ENCODE measurements around the gene FBXW2. TPM values are rescaled to one million over a fixed set of nuclear protein-coding genes. Genes with fewer than 3 reads are reported as not detected.

Gene FBXW2
- total RNA-seq, 1 experiment from 2014 or later: 46.0 TPM

DNA sequence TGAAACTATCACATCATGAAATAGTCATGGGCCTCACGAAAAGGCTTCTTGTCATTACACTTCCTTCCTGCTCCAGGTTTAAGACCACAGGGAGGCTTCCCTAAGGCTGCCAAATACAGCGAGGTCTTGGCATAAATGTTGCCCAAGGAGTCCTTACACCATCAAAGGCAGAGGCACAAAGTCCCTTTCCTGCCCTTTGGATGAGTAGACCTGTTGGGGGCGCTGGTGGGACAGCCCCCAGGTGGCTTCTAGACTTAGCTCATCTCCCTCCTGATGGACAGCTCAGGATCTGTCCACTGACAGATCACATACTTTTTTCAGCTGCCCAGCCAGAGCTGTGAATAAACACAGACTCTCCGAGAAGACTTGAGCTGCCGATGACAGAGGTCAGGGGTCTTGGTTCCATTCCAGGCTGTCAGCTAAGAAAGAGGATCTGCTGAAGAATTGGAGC, 63.4 kb downstream of the FBXW2 start:
- POLR2A ChIA-PET: no interaction called here
- Histone ChIP-seq H3K27ac (ENCODE audit: low read length) (no peak overlapping the region), H3K9me3 (ENCODE audit: control insufficient read depth, insufficient read depth, low read depth, low read length) (no peaks in the 10 kb centered on the region), H3K4me1 (ENCODE audit: control insufficient read depth, insufficient read depth, low read length) (peaks cover 4% of the 10 kb centered on the region), H3K27me3 (ENCODE audit: control insufficient read depth, insufficient read depth, low read length) (no peaks in the 10 kb centered on the region), H3K36me3 (ENCODE audit: control insufficient read depth, insufficient read depth, low read length) (no peaks in the 10 kb centered on the region), H3K4me3 (ENCODE audit: low read depth in 2 of 2, low read length in 2 of 2) (no peak overlapping the region)
- CTCF ChIA-PET: no interaction called here
- no TSS peak for BruUV-seq (replicated peaks)
- TF ChIP-seq SIN3A (IDR thresholded peaks at IDR 0.05; ENCODE audit: borderline replicate concordance, insufficient read depth, low read depth, low read length): no peak
- DNase-seq (ENCODE audit: low read depth, low spot score) (no peak), ATAC-seq (no peak)
- intact Hi-C loops (cut with micrococcal nuclease; ENCODE audit: unreplicated experiment): no loop called here
- in situ Hi-C loops (cut with HindIII; ENCODE audit: low pct_unique_long_range_greater_than_20kb, low sequenced_read_pairs): no loop called here

DNA sequence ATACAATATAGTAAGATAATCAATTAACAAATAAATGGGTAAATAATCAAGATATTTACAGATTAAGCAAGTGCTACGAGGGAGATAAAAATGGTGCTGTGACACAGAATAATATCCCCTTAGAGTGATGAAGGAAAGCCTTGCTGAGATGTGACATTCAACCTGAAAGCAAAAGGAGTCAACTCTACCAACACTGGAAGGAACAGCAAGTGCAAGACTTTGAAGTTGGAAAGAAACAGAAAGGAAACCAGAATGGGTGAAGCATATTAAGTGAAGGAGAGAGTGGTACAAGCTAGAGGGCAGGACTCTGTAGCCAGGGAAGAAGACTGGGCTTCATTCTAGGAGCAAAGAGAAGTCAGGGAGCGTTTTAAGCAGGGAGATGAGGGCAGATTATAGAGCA, 66.7 kb downstream of the FBXW2 start:
- no peak for TF ChIP-seq POLR2AphosphoS5 (IDR thresholded peaks at IDR 0.05; ENCODE audit: low read depth, low read length)
- TF ChIP-seq TCF7L2 (IDR thresholded peaks at IDR 0.05; ENCODE audit: low read depth, low read length): no peak
- TF ChIP-seq, protein P1, sequence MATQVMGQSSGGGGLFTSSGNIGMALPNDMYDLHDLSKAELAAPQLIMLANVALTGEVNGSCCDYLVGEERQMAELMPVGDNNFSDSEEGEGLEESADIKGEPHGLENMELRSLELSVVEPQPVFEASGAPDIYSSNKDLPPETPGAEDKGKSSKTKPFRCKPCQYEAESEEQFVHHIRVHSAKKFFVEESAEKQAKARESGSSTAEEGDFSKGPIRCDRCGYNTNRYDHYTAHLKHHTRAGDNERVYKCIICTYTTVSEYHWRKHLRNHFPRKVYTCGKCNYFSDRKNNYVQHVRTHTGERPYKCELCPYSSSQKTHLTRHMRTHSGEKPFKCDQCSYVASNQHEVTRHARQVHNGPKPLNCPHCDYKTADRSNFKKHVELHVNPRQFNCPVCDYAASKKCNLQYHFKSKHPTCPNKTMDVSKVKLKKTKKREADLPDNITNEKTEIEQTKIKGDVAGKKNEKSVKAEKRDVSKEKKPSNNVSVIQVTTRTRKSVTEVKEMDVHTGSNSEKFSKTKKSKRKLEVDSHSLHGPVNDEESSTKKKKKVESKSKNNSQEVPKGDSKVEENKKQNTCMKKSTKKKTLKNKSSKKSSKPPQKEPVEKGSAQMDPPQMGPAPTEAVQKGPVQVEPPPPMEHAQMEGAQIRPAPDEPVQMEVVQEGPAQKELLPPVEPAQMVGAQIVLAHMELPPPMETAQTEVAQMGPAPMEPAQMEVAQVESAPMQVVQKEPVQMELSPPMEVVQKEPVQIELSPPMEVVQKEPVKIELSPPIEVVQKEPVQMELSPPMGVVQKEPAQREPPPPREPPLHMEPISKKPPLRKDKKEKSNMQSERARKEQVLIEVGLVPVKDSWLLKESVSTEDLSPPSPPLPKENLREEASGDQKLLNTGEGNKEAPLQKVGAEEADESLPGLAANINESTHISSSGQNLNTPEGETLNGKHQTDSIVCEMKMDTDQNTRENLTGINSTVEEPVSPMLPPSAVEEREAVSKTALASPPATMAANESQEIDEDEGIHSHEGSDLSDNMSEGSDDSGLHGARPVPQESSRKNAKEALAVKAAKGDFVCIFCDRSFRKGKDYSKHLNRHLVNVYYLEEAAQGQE (IDR thresholded peaks at IDR 0.05; ENCODE audit: insufficient read depth in 1 of 2, low read depth in 2 of 2, low read length in 1 of 2): no peak
- TF ChIP-seq SIN3A (IDR thresholded peaks at IDR 0.05; ENCODE audit: borderline replicate concordance, insufficient read depth, low read depth, low read length): no peak
- TF ChIP-seq, protein P2, sequence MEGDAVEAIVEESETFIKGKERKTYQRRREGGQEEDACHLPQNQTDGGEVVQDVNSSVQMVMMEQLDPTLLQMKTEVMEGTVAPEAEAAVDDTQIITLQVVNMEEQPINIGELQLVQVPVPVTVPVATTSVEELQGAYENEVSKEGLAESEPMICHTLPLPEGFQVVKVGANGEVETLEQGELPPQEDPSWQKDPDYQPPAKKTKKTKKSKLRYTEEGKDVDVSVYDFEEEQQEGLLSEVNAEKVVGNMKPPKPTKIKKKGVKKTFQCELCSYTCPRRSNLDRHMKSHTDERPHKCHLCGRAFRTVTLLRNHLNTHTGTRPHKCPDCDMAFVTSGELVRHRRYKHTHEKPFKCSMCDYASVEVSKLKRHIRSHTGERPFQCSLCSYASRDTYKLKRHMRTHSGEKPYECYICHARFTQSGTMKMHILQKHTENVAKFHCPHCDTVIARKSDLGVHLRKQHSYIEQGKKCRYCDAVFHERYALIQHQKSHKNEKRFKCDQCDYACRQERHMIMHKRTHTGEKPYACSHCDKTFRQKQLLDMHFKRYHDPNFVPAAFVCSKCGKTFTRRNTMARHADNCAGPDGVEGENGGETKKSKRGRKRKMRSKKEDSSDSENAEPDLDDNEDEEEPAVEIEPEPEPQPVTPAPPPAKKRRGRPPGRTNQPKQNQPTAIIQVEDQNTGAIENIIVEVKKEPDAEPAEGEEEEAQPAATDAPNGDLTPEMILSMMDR (IDR thresholded peaks at IDR 0.05): no peak
- no peak for ATAC-seq
- Histone ChIP-seq H3K9me3 (ENCODE audit: control insufficient read depth, insufficient read depth, low read depth, low read length) (no peaks in the 10 kb centered on the region), H3K4me3 (ENCODE audit: low read depth in 2 of 2, low read length in 2 of 2) (no peak overlapping the region), H3K4me1 (ENCODE audit: control insufficient read depth, insufficient read depth, low read length) (peaks cover 4% of the 10 kb centered on the region; the same call in 1 of the 2 replicates), H3K27me3 (ENCODE audit: control insufficient read depth, insufficient read depth, low read length) (no peaks in the 10 kb centered on the region), H3K27ac (ENCODE audit: low read length) (no peak overlapping the region), H3K36me3 (ENCODE audit: control insufficient read depth, insufficient read depth, low read length) (no peaks in the 10 kb centered on the region)
- intact Hi-C loops (cut with micrococcal nuclease; ENCODE audit: unreplicated experiment): no loop called here
- DNase-seq (ENCODE audit: low read depth, low spot score): no peak
- no TSS peak for BruUV-seq (replicated peaks)
- ChIA-PET CTCF (no interaction called here), POLR2A (no interaction called here)
- in situ Hi-C loops (cut with HindIII; ENCODE audit: low pct_unique_long_range_greater_than_20kb, low sequenced_read_pairs): no loop called here

DNA sequence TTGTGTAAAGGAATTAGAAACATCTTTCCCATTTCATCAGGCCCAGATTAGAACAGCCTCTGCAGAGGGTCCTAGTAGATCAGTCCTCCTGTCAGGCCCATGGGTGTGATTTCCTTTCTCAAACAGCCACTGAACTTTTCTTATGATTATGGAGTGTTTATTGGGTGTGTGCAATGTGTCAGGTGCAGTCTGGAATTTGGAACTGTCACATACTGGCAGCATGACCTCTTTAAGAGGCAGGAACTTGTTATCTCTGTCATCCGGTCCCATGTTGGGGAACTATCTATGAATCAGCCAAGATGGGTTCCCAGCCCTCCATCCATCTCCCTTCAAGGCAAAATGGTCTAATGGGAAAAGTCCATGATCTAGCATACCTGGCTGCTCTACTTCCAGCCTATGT, 67.3 kb downstream of the FBXW2 start:
- no peak for DNase-seq (ENCODE audit: low read depth, low spot score)
- in situ Hi-C loops (cut with HindIII; ENCODE audit: low pct_unique_long_range_greater_than_20kb, low sequenced_read_pairs): no loop called here
- no peak for ATAC-seq
- ChIA-PET POLR2A (no interaction called here), CTCF (no interaction called here)
- no peaks in the 10 kb centered on the region for H3K36me3 ChIP-seq (ENCODE audit: control insufficient read depth, insufficient read depth, low read length)
- intact Hi-C loops (cut with micrococcal nuclease; ENCODE audit: unreplicated experiment): no loop called here
- H3K4me3 ChIP-seq (ENCODE audit: low read depth in 2 of 2, low read length in 2 of 2): no peak overlapping the region
- BruUV-seq (replicated peaks): no TSS peak
- no peaks in the 10 kb centered on the region for H3K27me3 ChIP-seq (ENCODE audit: control insufficient read depth, insufficient read depth, low read length)
- TF ChIP-seq POLR2AphosphoS5 (IDR thresholded peaks at IDR 0.05; ENCODE audit: low read depth, low read length) (no peak), TCF7L2 (IDR thresholded peaks at IDR 0.05; ENCODE audit: low read depth, low read length) (no peak), SIN3A (IDR thresholded peaks at IDR 0.05; ENCODE audit: borderline replicate concordance, insufficient read depth, low read depth, low read length) (no peak)
- TF ChIP-seq, protein P2 (IDR thresholded peaks at IDR 0.05): no peak
- TF ChIP-seq, protein P1 (IDR thresholded peaks at IDR 0.05; ENCODE audit: insufficient read depth in 1 of 2, low read depth in 2 of 2, low read length in 1 of 2): no peak
- H3K4me1 ChIP-seq (ENCODE audit: control insufficient read depth, insufficient read depth, low read length): peaks cover 3% of the 10 kb centered on the region; the same call in 1 of the 2 replicates
- no peak overlapping the region for H3K27ac ChIP-seq (ENCODE audit: low read length)
- no peaks in the 10 kb centered on the region for H3K9me3 ChIP-seq (ENCODE audit: control insufficient read depth, insufficient read depth, low read depth, low read length)
